Gastrocnemius medialis (tissue), 4 donors: Measurements from ENCODE around the gene SUPT20HL1.

Source experiments
- CTCF ChIP-seq, 5 experiments: fragments of 450-650 bp in 3 of 5; fragments of 200-600 bp in 2 of 5; sonication (generic) in 2 of 5; IDR thresholded peaks in 4 of 5; conservative IDR thresholded peaks in 1 of 5; 1 replicate in 4 of 5; 2 replicates in 1 of 5; pipeline ENCODE4 v1.5.1; 2016 to 2019; ENCODE audit warnings: antibody characterized with exemption in 5 of 5, mild to moderate bottlenecking in 3 of 5, moderate library complexity in 3 of 5
- POLR2A ChIP-seq, 2 donors: fragments of 450-650 bp; IDR thresholded peaks; one replicate each; pipeline ENCODE4 v1.6.1; 2017; ENCODE audit warnings: antibody characterized with exemption in 2 of 2, mild to moderate bottlenecking in 2 of 2, moderate library complexity in 2 of 2

- TF ChIP-seq CTCF (IDR thresholded peaks at IDR 0.05 in 4 of 5, conservative IDR thresholded peaks at IDR 0.05 in 1 of 5), result no peak
- no peak for TF ChIP-seq POLR2A (IDR thresholded peaks at IDR 0.05)
These were observed 44.3 kb upstream of the SUPT20HL1 start for GRCh38 chrX:24316111-24316510.
